Loucy (cell line): Measurements from ENCODE around the gene TMEM33.

Source experiments
- H2AFZ ChIP-seq: fragments of 200-600 bp; sonication (generic); 2 replicates; pipeline ENCODE4 v1.6.0; 2016; ENCODE audit warnings: antibody characterized with exemption, mild to moderate bottlenecking, low read length, moderate library complexity
- H3F3A ChIP-seq: fragments of 200-600 bp; 2 replicates; pipeline ENCODE4 v1.6.0; 2016; ENCODE audit warnings: antibody characterized with exemption, low read depth, mild to moderate bottlenecking
- H3K27me3 ChIP-seq: fragments of 200-600 bp; sonication (generic); 2 replicates; pipeline ENCODE4 v1.6.1; 2014; ENCODE audit warnings: low read length, mild to moderate bottlenecking; ENCODE audit not compliant: insufficient read depth, poor library complexity, severe bottlenecking
- H3K36me3 ChIP-seq: fragments of 200-600 bp; sonication (generic); 2 replicates; pipeline ENCODE4 v1.6.1; 2016; ENCODE audit warnings: low read length; ENCODE audit not compliant: insufficient read depth
- H3K4me1 ChIP-seq: fragments of 200-600 bp; sonication (generic); 2 replicates; pipeline ENCODE4 v1.5.1; 2014; ENCODE audit warnings: low read length, mild to moderate bottlenecking; ENCODE audit not compliant: insufficient read depth, poor library complexity, severe bottlenecking
- H3K4me2 ChIP-seq: fragments of 200-600 bp; sonication (generic); 2 replicates; pipeline ENCODE4 v1.6.0; 2014; ENCODE audit warnings: antibody characterized with exemption, low read length, low read depth, mild to moderate bottlenecking; ENCODE audit not compliant: poor library complexity, severe bottlenecking
- H3K4me3 ChIP-seq: fragments of 200-600 bp; sonication (generic); 2 replicates; pipeline ENCODE4 v1.5.1; 2014; ENCODE audit warnings: low read length, mild to moderate bottlenecking, mixed read lengths; ENCODE audit not compliant: poor library complexity, severe bottlenecking
- H3K79me2 ChIP-seq: fragments of 200-600 bp; sonication (generic); 2 replicates; pipeline ENCODE4 v1.6.1; 2014; ENCODE audit warnings: low read length; ENCODE audit not compliant: insufficient read depth
- H3K9ac ChIP-seq: fragments of 200-600 bp; sonication (generic); 2 replicates; pipeline ENCODE4 v1.6.0; 2014; ENCODE audit warnings: mild to moderate bottlenecking, low read depth, low read length, moderate library complexity; ENCODE audit not compliant: poor library complexity, severe bottlenecking
- H3K9me2 ChIP-seq: fragments of 200-600 bp; sonication (generic); replicated peaks from 2 replicates; pipeline ENCODE4 v1.6.1; 2016; ENCODE audit warnings: low read depth, low read length, mixed read lengths
- H3K9me3 ChIP-seq: fragments of 200-600 bp; sonication (generic); 2 replicates; pipeline ENCODE4 v1.6.1; 2014; ENCODE audit warnings: mild to moderate bottlenecking, antibody characterized with exemption, low read length, low read depth; ENCODE audit not compliant: insufficient read depth
- H4K20me1 ChIP-seq: fragments of 200-600 bp; sonication (generic); 2 replicates; pipeline ENCODE4 v1.6.0; 2014; ENCODE audit warnings: antibody characterized with exemption, low read length, mild to moderate bottlenecking; ENCODE audit not compliant: insufficient read depth, poor library complexity, severe bottlenecking
- CTCF ChIP-seq: fragments of 200-600 bp; sonication (generic); conservative IDR thresholded peaks from 2 replicates; pipeline ENCODE4 v1.5.1; 2014; ENCODE audit warnings: mild to moderate bottlenecking, antibody characterized with exemption, low read length
- EZH2phosphoT487 ChIP-seq: fragments of 200-600 bp; IDR thresholded peaks from 2 replicates; pipeline ENCODE4 v1.6.1; 2018; ENCODE audit warnings: antibody characterized with exemption, mild to moderate bottlenecking, moderate library complexity, borderline replicate concordance

The TMEM33 gene

GRCh38 chr4:41932988-41933387 is 2.2 kb upstream of the TMEM33 start:
- Histone ChIP-seq H3K9ac (no peak overlapping the region), H3K4me3 (no peak overlapping the region), H2AFZ (no peak overlapping the region), H3K4me1 (peaks cover 5% of the 10 kb centered on the region), H3K79me2 (peaks cover 30% of the 10 kb centered on the region), H3K9me2 (no peaks in the 10 kb centered on the region), H3K9me3 (no peaks in the 10 kb centered on the region), H4K20me1 (peaks cover 28% of the 10 kb centered on the region), H3K27me3 (no peaks in the 10 kb centered on the region), H3K36me3 (no peaks in the 10 kb centered on the region), H3F3A (no peaks in the 10 kb centered on the region), H3K4me2 (no peak overlapping the region)
- TF ChIP-seq EZH2phosphoT487 (no peak), CTCF (no peak)

GRCh38 chr4:41933997-41934503 is 1.2 kb upstream of the TMEM33 start:
- H3K27me3 ChIP-seq: no peaks in the 10 kb centered on the region
- H3K4me3 ChIP-seq: no peak overlapping the region
- peaks cover 38% of the 10 kb centered on the region for H4K20me1 ChIP-seq
- H3K36me3 ChIP-seq: peaks cover under 1% of the 10 kb centered on the region; the same call in 1 of the 2 replicates
- H3K9me2 ChIP-seq: no peaks in the 10 kb centered on the region
- no peak overlapping the region for H3K9ac ChIP-seq
- no peaks in the 10 kb centered on the region for H3K9me3 ChIP-seq
- H3K4me1 ChIP-seq: peaks cover 13% of the 10 kb centered on the region
- H3F3A ChIP-seq: no peaks in the 10 kb centered on the region
- TF ChIP-seq CTCF: no peak
- TF ChIP-seq EZH2phosphoT487: no peak
- peak overlapping the region; percentile 43 for H3K4me2 ChIP-seq
- peak overlapping the region; percentile 83 for H2AFZ ChIP-seq
- peaks cover 41% of the 10 kb centered on the region for H3K79me2 ChIP-seq

GRCh38 chr4:41934514-41934900 is 722 bp upstream of the TMEM33 start:
- H3K4me3 ChIP-seq: peak overlapping the region; percentile 84
- peak overlapping the region; percentile 83 for H2AFZ ChIP-seq
- H4K20me1 ChIP-seq: peaks cover 43% of the 10 kb centered on the region
- H3K4me1 ChIP-seq: peaks cover 15% of the 10 kb centered on the region
- peaks cover 5% of the 10 kb centered on the region; the same call in 1 of the 2 replicates for H3K36me3 ChIP-seq
- H3K27me3 ChIP-seq: no peaks in the 10 kb centered on the region
- H3K9ac ChIP-seq: no peak overlapping the region
- peaks cover 45% of the 10 kb centered on the region for H3K79me2 ChIP-seq
- H3F3A ChIP-seq: no peaks in the 10 kb centered on the region
- no peaks in the 10 kb centered on the region for H3K9me2 ChIP-seq
- H3K4me2 ChIP-seq: peak overlapping the region; percentile 43
- no peaks in the 10 kb centered on the region for H3K9me3 ChIP-seq
- TF ChIP-seq CTCF (no peak), EZH2phosphoT487 (no peak)
